CD8-positive, alpha-beta memory T cell (primary cell): ENCODE data around the gene IRGQ. TPM values are rescaled to one million over a fixed set of nuclear protein-coding genes. Genes with fewer than 3 reads are reported as not detected.
"Not testable (repeated sequence)": the region's sequence is repeated elsewhere in the genome, so short reads cannot be mapped to it uniquely, and the experiment has no call there.

ENCODE experiments used
- CTCF ChIA-PET: fragments of 350-600 bp; sonication (Branson Sonifier 250); formaldehyde crosslinking; loops from one replicate; lab custom pipeline; 2021; ENCODE audit warnings: antibody characterized with exemption; lab: Charles Lee
- POLR2A ChIA-PET: fragments of 350-600 bp; sonication (Branson Sonifier 250); formaldehyde crosslinking; loops from one replicate; lab custom pipeline; 2021; ENCODE audit warnings: antibody characterized with exemption; lab: Charles Lee
- DNase-seq, 5 donors: peaks; one replicate each; pipeline versions ENCODE4 v3.0.0 to v3.0.0-alpha.2; 2020 to 2022; ENCODE audit warnings: mixed read lengths in 1 of 5
- H3K27ac ChIP-seq: one replicate; pipeline ENCODE4 v1.7.0; 2013; ENCODE audit warnings: low read depth, mild to moderate bottlenecking, low read length, moderate library complexity
- H3K27me3 ChIP-seq: 2 replicates; pipeline ENCODE4 v1.7.0; 2013; ENCODE audit warnings: low read length, mild to moderate bottlenecking; ENCODE audit not compliant: insufficient read depth, poor library complexity, severe bottlenecking
- H3K36me3 ChIP-seq: 2 replicates; pipeline ENCODE4 v1.7.0; 2013; ENCODE audit warnings: mild to moderate bottlenecking, low read length, moderate library complexity; ENCODE audit not compliant: insufficient read depth
- H3K4me1 ChIP-seq: 2 replicates; pipeline ENCODE4 v1.7.0; 2013; ENCODE audit warnings: mild to moderate bottlenecking, low read length, moderate library complexity; ENCODE audit not compliant: insufficient read depth
- H3K4me3 ChIP-seq: 2 replicates; pipeline ENCODE4 v1.7.0; 2013; ENCODE audit warnings: mild to moderate bottlenecking, low read length
- H3K9me3 ChIP-seq: 2 replicates; pipeline ENCODE4 v1.7.0; 2013; ENCODE audit warnings: mild to moderate bottlenecking, low read length
- H3K27ac Mint-ChIP-seq, 8 donors: one replicate each; pipeline ENCODE4 v1.8.0; 2020 to 2021; ENCODE audit warnings: mixed read lengths in 8 of 8, mild to moderate bottlenecking in 6 of 8, inconsistent platforms in 3 of 8, moderate library complexity in 3 of 8
- H3K27me3 Mint-ChIP-seq, 2 donors: one replicate each; pipeline ENCODE4 v1.8.0; 2020 to 2021; ENCODE audit warnings: mixed read lengths in 2 of 2, mild to moderate bottlenecking in 1 of 2, moderate library complexity in 1 of 2
- H3K36me3 Mint-ChIP-seq, 3 donors: one replicate each; pipeline ENCODE4 v1.8.0; 2020 to 2021; ENCODE audit warnings: mixed read lengths in 3 of 3, inconsistent platforms in 1 of 3, mild to moderate bottlenecking in 1 of 3
- H3K4me1 Mint-ChIP-seq, 3 donors: one replicate each; pipeline ENCODE4 v1.8.0; 2020 to 2021; ENCODE audit warnings: mixed read lengths in 3 of 3, inconsistent platforms in 1 of 3, mild to moderate bottlenecking in 1 of 3
- H3K4me3 Mint-ChIP-seq, 7 donors: one replicate each; pipeline ENCODE4 v1.8.0; 2020 to 2021; ENCODE audit warnings: mixed read lengths in 7 of 7, mild to moderate bottlenecking in 6 of 7, moderate library complexity in 4 of 7, inconsistent platforms in 2 of 7
- H3K9me3 Mint-ChIP-seq, 5 donors: one replicate each; pipeline ENCODE4 v1.8.0; 2020 to 2022; ENCODE audit warnings: mixed read lengths in 5 of 5, mild to moderate bottlenecking in 3 of 5, moderate library complexity in 2 of 5, inconsistent platforms in 1 of 5
- polyA plus RNA-seq: library from polyadenylated mRNA; unstranded; fragments of 300-500 nt; fragmentation: Illumina TruSeq; gene quantifications from one replicate; pipeline ENCODE4 v1.2.3, GENCODE V29; 2021
- total RNA-seq, 2 experiments: library from RNA; stranded (reverse); gene quantifications; one replicate each; pipeline ENCODE4 v1.2.3, GENCODE V29; 2021

The IRGQ gene
- total and polyA plus RNA-seq, 3 experiments from 2014 or later = 2.2 to 30.2 (median 25.4) TPM

DNA sequence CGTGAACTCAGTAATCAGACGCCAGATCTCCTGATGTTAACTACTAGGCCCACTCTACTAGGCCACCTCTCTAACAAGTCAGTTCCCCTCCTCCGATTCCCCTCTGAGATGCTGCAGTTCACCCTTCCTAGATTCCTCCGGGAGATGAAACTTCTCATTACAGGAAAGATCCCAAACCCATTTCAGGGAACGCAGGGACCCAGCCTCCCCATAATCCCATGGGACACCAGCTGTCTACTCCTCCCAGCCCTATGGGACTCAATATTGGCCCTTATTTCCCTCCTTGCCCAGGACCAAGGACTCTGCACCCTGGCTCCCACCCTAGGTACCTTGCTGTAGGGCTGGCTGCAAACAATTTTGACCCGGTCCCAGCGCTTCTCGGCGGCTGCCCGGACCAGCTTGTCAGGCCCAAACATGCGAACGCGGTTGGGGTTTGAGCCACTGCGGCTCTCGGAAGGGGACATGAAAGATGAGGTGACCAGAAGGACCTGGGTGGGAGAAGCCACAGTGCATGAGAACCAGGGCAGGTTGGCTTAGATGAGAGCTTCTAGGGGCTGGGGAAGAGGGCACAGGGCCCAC, 41.5 kb downstream of the IRGQ start:
- Mint-ChIP-seq H3K27me3 (no peaks in the 10 kb centered on the region), H3K4me3 (no peak overlapping the region), H3K9me3 (no peaks in the 10 kb centered on the region), H3K27ac (peak overlapping the region in 5 of 8 donors; percentile 23 to 90 (median 72)), H3K4me1 (peaks cover 14 to 17% (median 15%) of the 10 kb centered on the region in 3 donors), H3K36me3 (peaks cover 5 to 67% (median 12%) of the 10 kb centered on the region in 3 donors)
- ChIA-PET POLR2A (interaction anchor here (1.3 to 1.5 kb wide), 2 partner anchors 21 to 41 kb away, joined by 5 to 23 read pairs; partner anchors contain the start of genes IRGQ, ZNF575 and ZNF576), CTCF (interaction anchor here (0.6 to 6.9 kb wide), 29 partner anchors 8 to 122 kb away, joined by 3 to 124 read pairs (median 5); partner anchors contain the start of genes ETHE1, IRGQ, PHLDB3 and PINLYP)
- peaks cover 43% of the 10 kb centered on the region for H3K36me3 ChIP-seq
- DNase-seq = no peak
- no peak overlapping the region for H3K4me3 ChIP-seq
- H3K27me3 ChIP-seq = no peaks in the 10 kb centered on the region
- H3K4me1 ChIP-seq = peaks cover 9% of the 10 kb centered on the region
- no peaks in the 10 kb centered on the region for H3K9me3 ChIP-seq
- no peak overlapping the region for H3K27ac ChIP-seq

DNA sequence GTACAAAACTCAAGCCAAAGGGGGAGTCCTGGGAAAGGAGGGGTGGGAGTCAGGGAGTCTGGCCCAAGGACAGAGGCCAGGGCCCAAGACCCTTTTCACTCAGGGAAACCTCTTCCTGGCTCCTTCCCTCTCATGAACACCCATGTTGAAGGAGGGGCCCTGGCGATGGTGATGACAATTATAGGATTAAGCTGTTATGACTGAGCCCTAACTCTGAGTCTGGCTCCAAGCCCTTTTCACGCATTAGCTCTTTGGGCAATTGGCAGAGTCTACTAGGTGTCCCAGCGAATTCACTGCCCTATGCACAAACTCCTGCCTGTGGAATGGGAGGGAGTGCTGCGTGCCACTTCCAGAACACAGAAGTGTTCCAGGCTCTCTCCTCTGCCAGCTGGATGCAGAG, 42.3 kb downstream of the IRGQ start:
- CTCF ChIA-PET = interaction anchor here (1.2 to 6.9 kb wide), 5 partner anchors 10 to 42 kb away, joined by 4 to 124 read pairs (median 22); partner anchors contain the start of genes IRGQ, ZNF575 and ZNF576
- no peak overlapping the region for H3K4me3 ChIP-seq
- peaks cover 43% of the 10 kb centered on the region for H3K36me3 ChIP-seq
- H3K9me3 Mint-ChIP-seq = no peaks in the 10 kb centered on the region
- POLR2A ChIA-PET = interaction anchor here (0.6 kb wide), 1 partner anchor 109 kb away, joined by 3 read pairs; no protein-coding TSS in a partner anchor
- no peaks in the 10 kb centered on the region for H3K27me3 Mint-ChIP-seq
- H3K27ac Mint-ChIP-seq = peak overlapping the region in 2 of 8 donors; percentile 29 to 72
- no peak overlapping the region for H3K27ac ChIP-seq
- peaks cover 14 to 16% (median 14%) of the 10 kb centered on the region in 3 donors for H3K4me1 Mint-ChIP-seq
- no peak for DNase-seq
- H3K4me3 Mint-ChIP-seq = no peak overlapping the region
- peaks cover 5 to 69% (median 12%) of the 10 kb centered on the region in 3 donors for H3K36me3 Mint-ChIP-seq
- H3K4me1 ChIP-seq = peaks cover 9% of the 10 kb centered on the region
- no peaks in the 10 kb centered on the region for H3K27me3 ChIP-seq
- H3K9me3 ChIP-seq = no peaks in the 10 kb centered on the region

DNA sequence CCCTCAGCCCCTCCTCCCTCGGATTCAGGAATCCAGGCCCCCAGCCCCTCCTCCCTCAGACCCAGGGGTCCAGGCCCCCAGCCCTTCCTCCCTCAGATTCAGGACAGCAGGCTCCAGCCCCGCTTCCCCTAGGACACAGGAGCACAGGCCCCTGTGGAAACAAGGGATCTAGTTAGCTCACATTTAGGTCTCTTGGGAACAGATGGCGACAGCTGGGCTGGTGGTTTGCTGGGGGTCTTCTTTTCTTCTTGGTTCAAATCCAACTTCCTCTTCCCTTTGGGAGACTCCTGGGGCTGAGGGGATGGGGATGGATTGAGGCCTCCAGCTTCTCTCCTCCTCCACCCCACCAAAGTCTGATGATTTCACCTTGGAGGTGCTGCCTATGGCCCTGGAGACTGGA, 43.3 kb downstream of the IRGQ start:
- no peak overlapping the region for H3K4me3 ChIP-seq
- peaks cover 9% of the 10 kb centered on the region for H3K4me1 ChIP-seq
- CTCF ChIA-PET = interaction anchor here (4.8 to 6.9 kb wide), 2 partner anchors 18 to 43 kb away, joined by 36 to 124 read pairs; partner anchors contain the start of genes IRGQ, ZNF575 and ZNF576
- no peaks in the 10 kb centered on the region for H3K27me3 ChIP-seq
- Mint-ChIP-seq H3K4me3 (no peak overlapping the region), H3K27me3 (no peaks in the 10 kb centered on the region), H3K36me3 (peaks cover 5 to 66% (median 11%) of the 10 kb centered on the region in 3 donors), H3K9me3 (no peaks in the 10 kb centered on the region), H3K4me1 (peaks cover 14 to 16% (median 14%) of the 10 kb centered on the region in 3 donors), H3K27ac (peak overlapping the region in 1 of 8 donors; percentile 76)
- peaks cover 38% of the 10 kb centered on the region for H3K36me3 ChIP-seq
- POLR2A ChIA-PET = no interaction called here
- H3K9me3 ChIP-seq = no peaks in the 10 kb centered on the region
- DNase-seq = no peak
- no peak overlapping the region for H3K27ac ChIP-seq

DNA sequence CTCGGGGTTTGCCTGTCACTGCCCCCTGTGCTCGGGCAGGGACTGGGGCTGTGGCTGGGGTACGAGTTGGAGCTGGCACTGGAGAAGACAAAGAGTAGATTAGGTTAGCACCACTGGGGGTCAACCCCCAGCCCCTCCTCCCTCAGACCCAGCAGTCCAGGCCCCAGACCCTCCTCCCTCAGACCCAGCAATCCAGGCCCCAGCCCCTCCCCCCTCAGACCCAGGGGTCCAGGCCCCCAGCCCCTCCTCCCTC, 43.8 kb downstream of the IRGQ start:
- no peak overlapping the region for H3K27ac ChIP-seq
- ChIA-PET CTCF (interaction anchor here (4.8 to 6.9 kb wide), 2 partner anchors 18 to 43 kb away, joined by 36 to 124 read pairs; partner anchors contain the start of genes IRGQ, ZNF575 and ZNF576), POLR2A (no interaction called here)
- H3K4me1 Mint-ChIP-seq = peaks cover 14 to 16% (median 14%) of the 10 kb centered on the region in 3 donors
- H3K9me3 ChIP-seq = no peaks in the 10 kb centered on the region
- no peaks in the 10 kb centered on the region for H3K27me3 Mint-ChIP-seq
- no peaks in the 10 kb centered on the region for H3K27me3 ChIP-seq
- no peak overlapping the region for H3K4me3 Mint-ChIP-seq
- no peak overlapping the region for H3K4me3 ChIP-seq
- peaks cover 34% of the 10 kb centered on the region for H3K36me3 ChIP-seq
- peaks cover 5 to 63% (median 8%) of the 10 kb centered on the region in 3 donors for H3K36me3 Mint-ChIP-seq
- peaks cover 9% of the 10 kb centered on the region for H3K4me1 ChIP-seq
- H3K27ac Mint-ChIP-seq = no peak overlapping the region
- H3K9me3 Mint-ChIP-seq = no peaks in the 10 kb centered on the region
- DNase-seq = no peak

DNA sequence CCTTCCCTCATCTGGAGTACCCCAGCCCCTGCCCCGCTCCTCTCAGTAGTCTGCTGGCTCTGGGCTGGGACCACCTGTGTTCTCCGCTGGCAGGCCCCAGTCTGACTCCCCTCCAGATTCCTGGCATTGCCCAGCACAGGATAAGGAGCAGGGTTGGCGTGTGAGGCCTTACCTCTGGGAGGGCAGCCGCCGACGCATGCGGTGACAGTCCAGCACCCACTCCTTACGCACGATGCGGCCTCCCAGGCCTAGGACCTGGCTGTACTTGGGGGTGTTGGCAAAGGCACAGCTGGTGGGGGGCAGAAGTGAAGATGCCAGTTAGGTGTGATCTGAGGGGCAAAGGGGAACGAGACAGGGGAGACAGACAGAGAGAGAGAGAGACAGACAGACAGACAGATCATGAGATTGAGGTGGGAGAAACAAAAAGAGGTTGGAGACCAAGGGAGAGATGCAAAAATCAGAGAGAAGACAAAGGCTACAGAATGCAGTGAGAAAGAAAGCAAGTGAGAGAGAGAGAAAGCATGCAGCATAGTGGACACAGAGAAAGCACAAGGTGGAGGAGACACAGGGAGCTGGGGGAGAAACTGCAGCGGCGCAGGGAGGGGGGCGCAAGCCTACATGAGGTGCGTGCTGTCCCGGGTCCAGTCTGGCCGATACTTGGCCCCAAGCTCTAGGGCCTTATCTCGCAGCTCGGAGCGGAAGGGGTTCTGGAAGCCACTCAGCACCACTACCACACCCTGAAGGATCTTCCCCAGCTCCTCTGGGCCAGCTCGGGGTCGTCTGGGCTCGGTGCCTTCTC, 44.3 kb downstream of the IRGQ start:
- H3K36me3 ChIP-seq = peaks cover 34% of the 10 kb centered on the region
- POLR2A ChIA-PET = no interaction called here
- Mint-ChIP-seq H3K36me3 (peaks cover 5 to 63% (median 8%) of the 10 kb centered on the region in 3 donors), H3K4me3 (no peak overlapping the region), H3K27me3 (no peaks in the 10 kb centered on the region), H3K9me3 (no peaks in the 10 kb centered on the region), H3K27ac (peak overlapping the region in 3 of 8 donors; percentile 53 to 95 (median 63)), H3K4me1 (peaks cover 14 to 16% (median 14%) of the 10 kb centered on the region in 3 donors)
- no peak for DNase-seq
- H3K9me3 ChIP-seq = no peaks in the 10 kb centered on the region
- H3K4me3 ChIP-seq = no peak overlapping the region
- H3K27ac ChIP-seq = no peak overlapping the region
- H3K27me3 ChIP-seq = no peaks in the 10 kb centered on the region
- peaks cover 9% of the 10 kb centered on the region for H3K4me1 ChIP-seq
- CTCF ChIA-PET = interaction anchor here (6.9 kb wide), 1 partner anchor 44 kb away, joined by 124 read pairs; the partner anchor contains the start of genes IRGQ and ZNF576

DNA sequence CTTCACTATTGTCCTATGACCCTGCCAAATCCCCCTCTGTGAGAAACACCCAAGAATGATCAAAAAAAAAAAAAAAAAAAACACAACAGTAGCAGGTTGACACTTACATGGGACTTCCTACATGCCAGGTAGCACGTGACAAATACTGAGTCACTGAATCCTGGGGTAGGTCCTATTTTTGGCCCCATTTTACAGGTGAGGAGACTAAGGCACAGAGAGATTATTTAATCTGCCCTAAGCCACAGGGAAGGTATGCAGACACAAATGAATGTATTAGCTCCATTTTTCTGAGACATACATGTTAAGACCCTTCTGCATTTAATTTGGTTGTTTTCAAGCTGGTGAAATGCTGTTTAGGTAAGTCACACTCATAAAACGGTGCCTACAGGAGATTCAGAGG, 47.2 kb downstream of the IRGQ start:
- no peaks in the 10 kb centered on the region for H3K27me3 ChIP-seq
- no peak overlapping the region for H3K4me3 ChIP-seq
- no peaks in the 10 kb centered on the region for H3K9me3 ChIP-seq
- POLR2A ChIA-PET = no interaction called here
- H3K27me3 Mint-ChIP-seq = no peaks in the 10 kb centered on the region
- CTCF ChIA-PET = no interaction called here
- H3K9me3 Mint-ChIP-seq = no peaks in the 10 kb centered on the region
- peaks cover 39% of the 10 kb centered on the region for H3K36me3 ChIP-seq
- no peak overlapping the region for H3K4me3 Mint-ChIP-seq
- no peak overlapping the region for H3K27ac ChIP-seq
- H3K36me3 Mint-ChIP-seq = peaks cover 0 to 68% (median 7%) of the 10 kb centered on the region in 3 donors
- no peak for DNase-seq
- H3K4me1 ChIP-seq = no peaks in the 10 kb centered on the region
- H3K4me1 Mint-ChIP-seq = no peaks in the 10 kb centered on the region
- H3K27ac Mint-ChIP-seq = no peak overlapping the region

DNA sequence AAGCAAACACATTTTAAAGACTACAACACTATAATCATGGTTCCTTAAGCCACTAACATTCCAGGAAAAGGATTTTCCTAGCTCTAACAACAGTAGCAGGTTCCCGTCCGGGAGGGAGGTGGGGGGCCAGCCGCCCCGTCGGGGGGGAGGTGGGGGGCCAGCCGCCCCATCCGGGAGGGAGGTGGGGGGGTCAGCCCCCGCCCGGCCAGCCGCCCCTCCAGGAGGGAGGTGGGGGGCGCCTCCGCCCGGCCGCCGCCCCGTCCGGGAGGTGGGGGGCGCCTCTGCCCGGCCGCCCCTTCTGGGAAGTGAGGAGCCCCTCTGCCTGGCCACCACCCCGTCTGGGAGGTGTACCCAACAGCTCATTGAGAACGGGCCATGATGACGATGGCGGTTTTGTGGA, 48.0 kb downstream of the IRGQ start:
- H3K27me3 Mint-ChIP-seq, H3K9me3 Mint-ChIP-seq, DNase-seq, H3K4me1 Mint-ChIP-seq, H3K4me1 ChIP-seq, H3K4me3 Mint-ChIP-seq, H3K27ac ChIP-seq, H3K27me3 ChIP-seq, CTCF ChIA-PET, H3K9me3 ChIP-seq, H3K4me3 ChIP-seq, POLR2A ChIA-PET: not testable (repeated sequence)
- Mint-ChIP-seq H3K27ac (peak overlapping the region in 1 of 8 donors; percentile 36), H3K36me3 (peaks cover 0 to 68% (median 10%) of the 10 kb centered on the region in 3 donors)
- H3K36me3 ChIP-seq = peaks cover 40% of the 10 kb centered on the region

DNA sequence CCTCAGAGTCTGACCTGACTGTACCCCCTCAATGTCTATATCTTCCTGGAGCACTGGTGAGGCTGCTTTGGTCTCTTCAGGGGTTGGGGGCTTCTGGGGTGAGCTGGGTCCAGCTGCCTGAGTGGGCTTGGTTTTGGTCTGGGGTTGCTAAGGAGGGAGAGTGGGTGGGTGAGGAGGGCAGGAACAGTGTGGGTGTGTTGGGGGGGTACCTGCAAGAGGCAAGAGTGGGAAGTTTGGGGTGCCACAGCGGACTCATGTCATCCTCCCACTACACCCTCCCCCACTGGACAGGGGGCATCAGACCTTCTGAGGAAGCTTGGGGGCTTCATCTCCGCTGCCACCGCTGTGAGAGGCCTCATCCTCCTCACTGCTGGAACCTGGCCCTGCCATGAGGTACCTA, 49.4 kb downstream of the IRGQ start:
- Histone ChIP-seq H3K36me3 (peaks cover 32% of the 10 kb centered on the region), H3K4me3 (no peak overlapping the region), H3K4me1 (no peaks in the 10 kb centered on the region), H3K27ac (no peak overlapping the region), H3K27me3 (no peaks in the 10 kb centered on the region), H3K9me3 (no peaks in the 10 kb centered on the region)
- Mint-ChIP-seq H3K4me1 (no peaks in the 10 kb centered on the region), H3K4me3 (no peak overlapping the region), H3K9me3 (no peaks in the 10 kb centered on the region), H3K27ac (no peak overlapping the region), H3K36me3 (peaks cover 0 to 69% (median 8%) of the 10 kb centered on the region in 3 donors), H3K27me3 (no peaks in the 10 kb centered on the region)
- ChIA-PET CTCF (interaction anchor here (2.2 kb wide), 1 partner anchor 8 kb away, joined by 9 read pairs; no protein-coding TSS in a partner anchor), POLR2A (no interaction called here)
- no peak for DNase-seq
